ENCODE data around the gene PKN1.
"Not testable (repeated sequence)": the region's sequence is repeated elsewhere in the genome, so short reads cannot be mapped to it uniquely, and the experiment has no call there.

PKN1 gene

DNA sequence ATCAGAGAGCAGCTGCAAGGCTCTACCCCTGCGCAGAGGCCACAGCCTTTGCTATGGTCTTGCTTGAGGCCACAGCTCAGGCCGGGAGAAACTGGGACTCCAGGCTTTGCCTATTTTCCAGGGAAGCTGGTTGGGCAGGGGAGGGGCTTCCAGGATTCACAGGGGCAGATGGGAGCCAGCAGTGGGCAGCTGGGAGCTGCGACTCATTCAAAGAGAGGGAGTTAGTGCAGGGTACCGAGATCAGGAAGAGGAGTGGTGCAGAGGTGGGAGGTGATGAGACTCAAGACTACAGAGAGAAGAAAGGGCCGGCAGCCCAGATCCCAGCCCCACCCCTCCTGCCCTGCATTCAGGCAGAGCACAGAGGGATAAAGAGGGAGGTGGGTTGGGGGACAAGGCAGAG, 39.8 kb upstream of the PKN1 start:
- DNase-seq, result no peak
- H3K4me1 ChIP-seq, result no peaks in the 10 kb centered on the region; the same call in 1 of the 2 replicates
- no peaks in the 10 kb centered on the region for H3K9me3 ChIP-seq
- TF ChIP-seq, protein P1, sequence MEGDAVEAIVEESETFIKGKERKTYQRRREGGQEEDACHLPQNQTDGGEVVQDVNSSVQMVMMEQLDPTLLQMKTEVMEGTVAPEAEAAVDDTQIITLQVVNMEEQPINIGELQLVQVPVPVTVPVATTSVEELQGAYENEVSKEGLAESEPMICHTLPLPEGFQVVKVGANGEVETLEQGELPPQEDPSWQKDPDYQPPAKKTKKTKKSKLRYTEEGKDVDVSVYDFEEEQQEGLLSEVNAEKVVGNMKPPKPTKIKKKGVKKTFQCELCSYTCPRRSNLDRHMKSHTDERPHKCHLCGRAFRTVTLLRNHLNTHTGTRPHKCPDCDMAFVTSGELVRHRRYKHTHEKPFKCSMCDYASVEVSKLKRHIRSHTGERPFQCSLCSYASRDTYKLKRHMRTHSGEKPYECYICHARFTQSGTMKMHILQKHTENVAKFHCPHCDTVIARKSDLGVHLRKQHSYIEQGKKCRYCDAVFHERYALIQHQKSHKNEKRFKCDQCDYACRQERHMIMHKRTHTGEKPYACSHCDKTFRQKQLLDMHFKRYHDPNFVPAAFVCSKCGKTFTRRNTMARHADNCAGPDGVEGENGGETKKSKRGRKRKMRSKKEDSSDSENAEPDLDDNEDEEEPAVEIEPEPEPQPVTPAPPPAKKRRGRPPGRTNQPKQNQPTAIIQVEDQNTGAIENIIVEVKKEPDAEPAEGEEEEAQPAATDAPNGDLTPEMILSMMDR (IDR thresholded peaks at IDR 0.05; ENCODE audit: low read depth, low read length), result no peak
- H3K36me3 ChIP-seq, result peaks cover 6% of the 10 kb centered on the region; the same call in 1 of the 2 replicates
- H3K27me3 ChIP-seq, result no peaks in the 10 kb centered on the region
- no peak overlapping the region for H3K4me3 ChIP-seq (ENCODE audit: low read depth, low read length)

DNA sequence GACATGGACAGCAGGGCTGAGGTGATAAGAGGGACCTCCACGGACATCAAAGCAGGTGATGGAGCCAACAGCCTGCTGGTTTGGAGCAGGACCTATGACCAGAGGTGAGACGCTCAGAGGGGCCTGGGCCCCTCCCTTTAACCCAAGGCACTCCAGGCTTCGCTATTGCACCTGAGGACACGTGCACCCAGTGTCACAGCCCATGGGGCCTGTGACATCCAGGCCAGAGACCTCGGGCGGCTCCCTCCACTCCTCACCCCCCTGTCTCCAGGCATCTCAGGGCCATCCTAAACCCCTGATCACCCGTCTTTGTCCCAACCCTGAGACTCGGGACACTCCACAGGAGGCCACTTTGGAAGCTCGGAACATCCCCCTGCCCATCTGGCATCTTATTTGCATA, 38.9 kb upstream of the PKN1 start:
- Histone ChIP-seq H3K9me3 (no peaks in the 10 kb centered on the region), H3K4me3 (ENCODE audit: low read depth, low read length) (no peak overlapping the region), H3K36me3 (peaks cover 6% of the 10 kb centered on the region; the same call in 1 of the 2 replicates), H3K4me1 (no peaks in the 10 kb centered on the region; the same call in 1 of the 2 replicates), H3K27me3 (no peaks in the 10 kb centered on the region)
- DNase-seq, result no peak
- TF ChIP-seq, protein P1 (IDR thresholded peaks at IDR 0.05; ENCODE audit: low read depth, low read length), result no peak

DNA sequence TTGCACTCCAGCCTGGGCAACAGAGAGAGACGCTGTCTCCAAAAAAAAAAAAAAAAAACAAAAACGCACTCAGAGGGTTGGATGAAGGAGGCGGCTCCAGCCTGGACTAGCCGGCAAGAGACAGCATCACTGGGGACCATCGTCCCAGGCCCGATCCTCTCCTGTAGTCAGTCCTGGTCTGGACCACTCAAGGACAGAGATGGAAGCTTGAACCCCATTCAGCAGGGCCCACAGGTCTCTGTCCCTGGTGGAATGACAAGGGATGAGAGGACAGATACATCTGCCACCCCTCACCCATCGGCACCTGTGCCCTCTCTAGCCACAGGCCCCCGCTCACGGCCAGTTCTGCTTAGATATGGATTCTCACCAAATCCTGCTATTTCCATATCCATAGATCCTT, 37.8 kb upstream of the PKN1 start:
- DNase-seq, result no peak
- H3K36me3 ChIP-seq, result peaks cover 6% of the 10 kb centered on the region; the same call in 1 of the 2 replicates
- H3K4me3 ChIP-seq (ENCODE audit: low read depth, low read length), result no peak overlapping the region
- TF ChIP-seq, protein P1 (IDR thresholded peaks at IDR 0.05; ENCODE audit: low read depth, low read length), result no peak
- H3K9me3 ChIP-seq, result no peaks in the 10 kb centered on the region
- H3K4me1 ChIP-seq, result no peaks in the 10 kb centered on the region; the same call in 1 of the 2 replicates
- H3K27me3 ChIP-seq, result no peaks in the 10 kb centered on the region

DNA sequence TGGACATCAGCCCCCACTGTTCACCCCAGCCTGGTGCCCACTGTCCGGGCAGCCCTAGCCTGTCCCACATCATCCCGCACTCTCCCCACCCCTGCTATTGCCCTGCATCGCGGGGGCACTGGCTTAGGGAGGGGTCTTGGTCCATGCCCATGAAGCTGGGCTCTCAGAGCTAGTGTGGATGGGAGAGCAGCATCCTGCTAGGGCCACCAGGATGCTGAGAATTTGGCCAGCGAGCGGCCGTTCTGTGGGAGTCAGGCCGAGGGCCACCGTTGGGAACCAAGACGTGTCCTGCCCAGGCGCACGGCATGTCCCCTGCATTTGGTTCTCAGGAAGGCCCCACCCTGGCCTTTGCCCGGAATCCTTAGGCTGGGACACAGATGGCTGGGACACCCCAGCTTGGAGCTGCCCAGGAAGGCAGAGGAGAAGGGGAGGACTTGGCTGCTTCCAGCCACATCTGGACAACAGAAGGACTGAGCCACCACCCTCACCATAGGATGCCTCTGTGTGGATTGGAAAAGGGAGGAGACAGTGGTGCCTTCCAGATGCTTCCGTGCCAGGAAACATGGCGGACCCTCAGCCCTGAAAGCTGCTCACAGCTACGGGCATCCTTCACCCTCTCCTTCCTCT, 37.3 kb upstream of the PKN1 start:
- H3K27me3 ChIP-seq, result no peaks in the 10 kb centered on the region
- no peak for DNase-seq
- no peak overlapping the region for H3K4me3 ChIP-seq (ENCODE audit: low read depth, low read length)
- TF ChIP-seq, protein P1 (IDR thresholded peaks at IDR 0.05; ENCODE audit: low read depth, low read length), result no peak
- no peaks in the 10 kb centered on the region; the same call in 1 of the 2 replicates for H3K4me1 ChIP-seq
- no peaks in the 10 kb centered on the region for H3K9me3 ChIP-seq
- H3K36me3 ChIP-seq, result peaks cover 6% of the 10 kb centered on the region; the same call in 1 of the 2 replicates

DNA sequence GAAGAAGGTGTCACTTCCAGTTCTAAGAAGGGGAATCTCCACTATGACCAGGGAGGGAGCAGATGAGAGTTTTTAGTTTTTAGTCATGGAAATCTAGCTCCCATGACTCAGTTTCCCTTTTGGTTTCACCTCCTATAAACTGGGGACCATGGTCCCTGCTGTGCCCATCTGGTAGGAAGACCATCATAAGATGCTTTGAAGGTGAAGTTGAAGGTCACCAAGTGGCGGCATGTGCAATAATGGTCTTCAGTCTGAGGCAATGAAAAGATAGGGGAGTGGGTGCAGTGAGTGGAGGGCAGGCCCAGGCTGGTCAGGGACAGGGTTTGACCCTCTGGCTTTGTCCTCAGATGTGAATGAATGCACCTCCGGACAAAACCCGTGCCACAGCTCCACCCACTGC, 36.4 kb upstream of the PKN1 start:
- not testable (repeated sequence) for H3K9me3 ChIP-seq; H3K27me3 ChIP-seq; DNase-seq; H3K4me3 ChIP-seq (ENCODE audit: low read depth, low read length); H3K4me1 ChIP-seq; H3K36me3 ChIP-seq

DNA sequence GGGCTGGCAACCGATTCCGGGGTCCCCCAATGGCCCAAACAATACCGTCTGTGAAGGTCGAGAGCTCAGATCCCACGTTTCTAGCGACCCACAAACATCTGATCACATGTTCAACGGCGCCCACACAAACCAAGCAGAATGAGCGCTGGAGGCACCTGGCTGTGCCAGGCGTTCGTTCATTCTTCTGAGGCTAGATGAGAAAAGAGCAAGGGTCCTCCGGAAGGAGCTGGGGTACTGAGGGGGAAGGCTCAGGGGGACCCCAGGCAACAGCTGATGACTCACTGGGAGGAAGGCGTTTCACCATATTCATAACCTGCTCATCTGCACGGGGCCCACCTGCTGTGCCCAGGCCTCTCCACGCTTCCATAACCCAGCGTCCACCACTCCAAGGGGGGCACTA, 35.9 kb upstream of the PKN1 start:
- H3K27me3 ChIP-seq; H3K4me1 ChIP-seq; H3K4me3 ChIP-seq (ENCODE audit: low read depth, low read length); H3K9me3 ChIP-seq; DNase-seq; H3K36me3 ChIP-seq: not testable (repeated sequence)

DNA sequence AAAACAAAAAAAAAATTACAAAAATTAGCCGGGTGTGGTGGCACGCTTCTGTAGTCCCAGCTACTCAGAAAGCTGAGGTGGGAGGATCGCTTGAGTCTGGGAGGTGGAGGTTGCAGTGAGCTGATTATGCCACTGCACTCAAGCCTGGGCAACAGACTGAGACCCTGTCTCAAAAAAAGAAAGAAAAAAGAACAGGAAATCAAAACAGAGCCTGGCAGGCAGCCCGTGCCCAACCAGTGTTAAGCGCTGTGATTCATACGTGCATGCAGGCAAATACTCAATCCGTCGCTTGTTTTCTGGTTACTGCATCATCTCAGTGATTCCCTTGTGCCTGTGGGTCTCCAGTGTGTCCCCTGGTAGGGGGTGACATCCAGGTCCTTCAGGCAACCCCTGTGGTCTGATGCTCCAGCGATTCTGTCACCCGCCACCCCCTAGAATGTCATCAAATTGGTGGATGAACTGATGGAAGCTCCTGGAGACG, 32.1 kb upstream of the PKN1 start:
- TF ChIP-seq, protein P1 (IDR thresholded peaks at IDR 0.05; ENCODE audit: low read depth, low read length), result no peak
- no peak for DNase-seq
- no peak overlapping the region for H3K4me3 ChIP-seq (ENCODE audit: low read depth, low read length)

More for the DNA sequence above, 32.1 kb upstream of the PKN1 start:
- peaks cover 3% of the 10 kb centered on the region; the same call in 1 of the 2 replicates for H3K36me3 ChIP-seq
- H3K27me3 ChIP-seq, result no peaks in the 10 kb centered on the region
- H3K4me1 ChIP-seq, result no peaks in the 10 kb centered on the region
- no peaks in the 10 kb centered on the region for H3K9me3 ChIP-seq
